Mononuclear cell (primary cell): ENCODE results near the gene LY6G5C. TPM values are rescaled to one million over a fixed set of nuclear protein-coding genes. Genes with fewer than 3 reads are reported as not detected.

Experiments used
- H3K27me3 ChIP-seq: 2 replicates; pipeline ENCODE4 v1.6.0; 2011; ENCODE audit warnings: low read length, control low read depth; ENCODE audit not compliant: insufficient read depth
- H3K4me1 ChIP-seq: 2 replicates; pipeline ENCODE4 v1.5.1; 2011; ENCODE audit warnings: mild to moderate bottlenecking, low read length, control low read depth; ENCODE audit not compliant: insufficient read depth
- H3K4me3 ChIP-seq: 2 replicates; pipeline ENCODE4 v1.5.1; 2011; ENCODE audit warnings: mild to moderate bottlenecking, low read length, moderate library complexity
- H3K9me3 ChIP-seq: 2 replicates; pipeline ENCODE4 v1.5.1; 2011; ENCODE audit warnings: low read depth, mild to moderate bottlenecking, control low read depth, low read length
- total RNA-seq: library from RNA; depleted of rRNA; stranded (reverse); fragments of >200 nt; gene quantifications from one replicate; pipeline ENCODE4 v1.2.3, GENCODE V29; 2012

LY6G5C gene
- total RNA-seq, 1 donor = 1.2 TPM

- Histone ChIP-seq H3K9me3 (no peaks in the 10 kb centered on the region), H3K27me3 (no peaks in the 10 kb centered on the region), H3K4me3 (no peak overlapping the region), H3K4me1 (peaks cover 83% of the 10 kb centered on the region)
These were observed 17.5 kb downstream of the LY6G5C start for GRCh38 chr6:31663126-31663960.

DNA sequence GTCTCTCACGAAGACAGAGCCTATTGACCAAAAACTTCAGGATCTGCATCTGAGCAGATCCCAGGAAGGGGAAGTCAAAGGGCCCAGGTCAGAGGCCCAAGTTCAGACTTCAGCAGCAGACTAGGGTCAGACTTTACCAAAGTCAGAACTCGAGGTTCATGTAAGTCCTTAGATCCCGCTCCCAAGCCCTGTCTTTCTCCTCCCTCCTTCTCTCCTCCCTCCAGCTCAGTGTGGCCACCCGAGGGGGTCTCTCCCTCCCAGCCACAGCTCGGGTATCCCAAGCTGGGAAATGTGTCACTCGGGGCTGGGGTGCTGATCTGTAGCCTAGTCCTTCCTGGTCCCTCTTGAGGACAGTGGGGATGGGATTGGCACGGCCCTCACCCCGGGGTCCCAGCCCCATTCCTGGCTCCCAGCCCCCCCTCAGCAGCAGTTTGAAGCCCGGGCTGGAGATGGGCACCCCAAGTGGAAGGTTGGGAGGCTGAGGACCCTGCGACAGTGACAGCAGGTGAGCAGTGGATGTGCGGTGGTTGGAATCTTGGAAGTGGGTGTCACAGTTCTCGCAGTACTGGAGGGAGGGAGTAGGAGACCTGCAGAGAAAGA lies 18.6 kb downstream of the LY6G5C start:
- no peak overlapping the region for H3K4me3 ChIP-seq
- no peaks in the 10 kb centered on the region for H3K27me3 ChIP-seq
- peaks cover 83% of the 10 kb centered on the region for H3K4me1 ChIP-seq
- H3K9me3 ChIP-seq = no peaks in the 10 kb centered on the region

GRCh38 chr6:31661262-31662123 lies 19.4 kb downstream of the LY6G5C start:
- peaks cover 77% of the 10 kb centered on the region for H3K4me1 ChIP-seq
- H3K9me3 ChIP-seq = no peaks in the 10 kb centered on the region
- H3K4me3 ChIP-seq = peak overlapping the region; percentile 86
- H3K27me3 ChIP-seq = no peaks in the 10 kb centered on the region

- Histone ChIP-seq H3K9me3 (no peaks in the 10 kb centered on the region), H3K4me3 (peak within 1 kb of the TSS; percentile 86), H3K27me3 (no peaks in the 10 kb centered on the region), H3K4me1 (peaks cover 72% of the 10 kb centered on the region)
These were observed 20.2 kb downstream of the LY6G5C start, which contains the start of gene C6orf47 for GRCh38 chr6:31660381-31661261. Gene C6orf47, minus strand, starts transcription at chr6:31660778. Its CDS starts 831 bp downstream, at chr6:31659947.

DNA sequence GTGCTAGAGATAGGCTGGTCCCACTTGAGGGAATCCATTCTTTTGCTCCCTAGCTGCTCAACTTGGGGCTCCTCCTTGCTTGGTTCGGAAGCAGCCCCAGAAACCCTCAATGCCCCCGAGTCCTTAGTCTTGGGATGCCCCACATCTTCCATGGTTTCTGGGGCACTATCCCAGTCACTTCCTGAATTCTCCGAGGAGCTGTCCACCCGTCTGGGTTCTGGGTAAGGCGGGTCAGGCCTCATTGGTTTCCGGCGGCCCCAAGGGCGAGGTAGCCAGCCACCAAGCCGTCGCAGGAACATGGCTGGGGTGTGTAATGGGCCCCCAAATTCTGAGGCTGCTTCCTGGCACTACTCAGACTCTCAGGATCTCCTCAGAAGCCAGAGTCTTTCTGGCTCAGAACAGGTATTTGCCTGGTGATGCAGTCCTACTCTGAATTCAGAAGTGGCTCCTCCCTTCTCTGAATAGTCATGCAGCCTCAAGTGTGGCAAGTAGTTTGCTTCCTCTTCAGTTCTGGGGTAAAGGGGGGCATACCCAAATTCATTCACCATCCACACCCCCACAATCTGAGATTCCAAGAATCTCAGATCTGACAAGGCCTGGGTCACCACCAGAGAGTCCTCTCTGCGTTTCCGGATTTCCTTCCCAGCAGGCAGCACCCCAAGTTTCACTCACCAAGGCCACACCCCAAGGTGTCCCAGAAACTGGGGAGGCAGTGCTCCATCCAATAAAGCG lies 21.1 kb downstream of the LY6G5C start:
- H3K27me3 ChIP-seq = no peaks in the 10 kb centered on the region
- peaks cover 72% of the 10 kb centered on the region for H3K4me1 ChIP-seq
- no peaks in the 10 kb centered on the region for H3K9me3 ChIP-seq
- H3K4me3 ChIP-seq = peak overlapping the region; percentile 86

DNA sequence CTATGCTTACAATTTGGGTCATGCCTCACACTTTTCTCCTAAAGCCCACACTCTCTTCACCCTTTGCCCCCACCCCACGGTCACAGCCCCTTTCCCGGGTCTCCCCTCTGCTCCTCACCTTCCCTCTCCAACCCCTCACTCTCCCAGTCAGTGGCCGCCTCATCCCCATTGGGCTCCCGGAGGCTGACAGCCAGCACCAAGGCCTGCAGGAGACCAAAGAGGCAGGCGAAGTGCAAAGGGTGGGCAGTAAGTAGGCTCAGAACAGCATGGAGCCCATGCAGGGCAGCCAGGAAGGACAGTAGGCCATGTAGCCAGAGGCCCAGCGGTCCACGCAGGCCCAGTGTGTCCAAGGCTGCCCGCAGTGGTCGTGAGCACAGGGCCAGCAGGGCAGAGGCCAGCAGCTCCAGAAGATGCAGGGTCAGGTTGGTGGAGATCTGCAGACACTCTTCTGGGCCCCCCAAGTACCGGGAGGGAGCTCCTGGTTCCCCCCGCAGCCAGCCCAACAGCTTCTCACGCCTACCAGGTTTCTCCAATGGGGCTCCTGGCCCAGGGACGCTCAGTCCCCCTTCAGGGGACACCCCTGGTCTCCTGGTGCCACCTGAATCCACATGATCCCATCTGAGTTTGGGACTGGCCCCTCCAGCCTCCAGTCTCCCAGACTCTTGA lies 21.8 kb downstream of the LY6G5C start:
- Histone ChIP-seq H3K27me3 (no peaks in the 10 kb centered on the region), H3K9me3 (no peaks in the 10 kb centered on the region), H3K4me3 (peak overlapping the region; percentile 86), H3K4me1 (peaks cover 68% of the 10 kb centered on the region)

DNA sequence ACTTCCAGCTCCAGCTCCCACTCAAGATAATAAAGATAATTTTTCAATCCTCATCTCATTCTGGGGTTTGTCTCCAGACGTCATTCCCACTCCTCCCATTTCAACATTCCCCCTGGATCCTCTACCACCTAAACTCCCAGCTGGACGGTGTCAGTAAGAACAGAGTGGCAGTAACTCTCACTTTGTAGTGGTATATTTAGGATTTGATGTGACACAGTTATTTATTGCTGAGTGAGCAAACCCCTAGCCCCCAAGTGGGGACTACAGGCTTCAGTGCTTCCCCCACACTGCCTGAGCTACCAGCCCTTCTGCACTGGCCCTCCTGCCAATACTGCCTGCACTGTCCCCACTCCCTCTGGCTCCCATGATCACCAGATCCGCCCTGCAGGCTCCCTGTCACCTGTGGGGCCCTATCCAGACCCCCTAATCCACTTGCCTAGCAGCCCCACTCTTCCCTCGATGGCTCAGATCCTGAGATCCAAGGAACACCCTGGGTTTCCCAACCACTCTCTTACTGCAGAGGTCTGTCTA lies 22.6 kb downstream of the LY6G5C start:
- no peaks in the 10 kb centered on the region for H3K9me3 ChIP-seq
- H3K4me3 ChIP-seq = no peak overlapping the region
- no peaks in the 10 kb centered on the region for H3K27me3 ChIP-seq
- peaks cover 67% of the 10 kb centered on the region for H3K4me1 ChIP-seq

DNA sequence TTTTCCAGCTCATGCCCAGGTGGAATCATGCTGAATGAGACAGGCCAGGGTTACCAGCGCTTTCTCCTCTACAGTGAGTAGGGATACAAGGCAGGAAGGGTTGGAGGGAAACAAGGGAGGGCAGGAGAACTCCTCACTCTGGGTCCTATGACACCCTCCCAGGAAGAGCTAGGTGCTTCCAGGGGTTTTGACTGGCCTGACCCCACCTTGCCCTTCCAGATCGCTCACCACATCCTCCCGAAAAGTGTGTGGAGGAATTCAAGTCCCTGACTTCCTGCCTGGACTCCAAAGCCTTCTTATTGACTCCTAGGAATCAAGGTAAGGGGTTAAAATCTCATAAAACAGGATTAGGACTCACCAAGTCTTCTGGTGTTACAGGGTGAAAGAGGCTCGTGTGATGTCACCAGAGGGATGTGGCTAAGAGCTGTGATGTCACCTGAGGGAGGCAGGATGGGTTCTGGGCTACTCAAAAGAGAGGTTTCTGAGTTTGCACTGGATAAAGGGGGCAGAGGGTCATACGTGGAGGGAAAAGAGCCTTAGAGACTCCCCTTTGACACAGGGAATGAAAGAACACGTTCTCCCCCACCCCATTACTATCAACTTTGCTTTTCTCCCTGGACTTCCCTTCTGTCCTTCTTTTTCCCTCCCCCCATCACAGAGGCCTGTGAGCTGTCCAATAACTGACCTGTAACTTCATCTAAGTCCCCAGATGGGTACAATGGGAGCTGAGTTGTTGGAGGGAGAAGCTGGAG lies 23.3 kb downstream of the LY6G5C start:
- no peak overlapping the region for H3K4me3 ChIP-seq
- H3K27me3 ChIP-seq = no peaks in the 10 kb centered on the region
- no peaks in the 10 kb centered on the region for H3K9me3 ChIP-seq
- peaks cover 63% of the 10 kb centered on the region for H3K4me1 ChIP-seq

DNA sequence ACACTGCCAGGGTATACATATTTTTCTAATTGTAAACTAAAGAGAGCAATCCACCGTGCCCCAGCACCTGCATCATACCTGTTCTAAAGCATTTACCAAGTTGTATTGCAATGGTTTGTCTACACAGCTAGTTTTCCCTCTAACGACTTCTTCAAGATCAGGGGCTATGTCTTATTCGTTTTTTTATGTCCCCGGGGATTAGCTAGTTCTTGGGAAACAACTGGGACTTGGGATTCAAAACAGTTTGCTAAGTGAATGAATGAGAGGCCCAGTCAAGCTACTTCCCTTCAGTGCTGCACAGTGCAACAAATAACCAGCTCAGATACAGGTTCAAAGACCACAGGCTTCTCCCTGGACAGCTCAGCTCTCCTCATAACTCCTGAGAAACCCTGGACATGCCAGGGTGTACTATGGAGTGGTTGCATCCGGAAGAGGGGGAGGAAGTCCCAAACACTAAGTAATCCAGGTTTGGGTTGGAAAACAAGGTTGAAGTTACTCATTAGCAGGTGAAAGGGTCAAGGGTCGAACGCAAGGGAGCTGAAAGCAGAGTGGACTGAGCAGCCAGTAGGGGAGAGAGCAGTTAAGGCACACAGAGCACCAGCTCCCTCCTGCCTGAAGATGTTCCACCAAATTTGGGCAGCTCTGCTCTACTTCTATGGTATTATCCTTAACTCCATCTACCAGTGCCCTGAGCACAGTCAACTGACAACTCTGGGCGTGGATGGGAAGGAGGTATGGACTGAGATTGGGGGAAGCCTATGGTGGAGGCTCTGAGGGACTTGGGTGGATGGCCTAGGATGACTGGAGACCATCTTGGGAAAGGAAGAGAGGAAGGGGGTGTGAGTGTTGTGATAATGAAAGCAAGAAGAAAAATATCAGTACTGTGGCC lies 25.3 kb downstream of the LY6G5C start, which contains the start of gene APOM:
Gene APOM, plus strand, starts transcription at position 546 of the 889 bp plus-strand sequence. Its CDS starts 73 bp downstream, at position 619.
- H3K4me3 ChIP-seq = no peak within 1 kb of the TSS
- H3K9me3 ChIP-seq = no peaks in the 10 kb centered on the region
- no peaks in the 10 kb centered on the region for H3K27me3 ChIP-seq
- peaks cover 56% of the 10 kb centered on the region for H3K4me1 ChIP-seq

DNA sequence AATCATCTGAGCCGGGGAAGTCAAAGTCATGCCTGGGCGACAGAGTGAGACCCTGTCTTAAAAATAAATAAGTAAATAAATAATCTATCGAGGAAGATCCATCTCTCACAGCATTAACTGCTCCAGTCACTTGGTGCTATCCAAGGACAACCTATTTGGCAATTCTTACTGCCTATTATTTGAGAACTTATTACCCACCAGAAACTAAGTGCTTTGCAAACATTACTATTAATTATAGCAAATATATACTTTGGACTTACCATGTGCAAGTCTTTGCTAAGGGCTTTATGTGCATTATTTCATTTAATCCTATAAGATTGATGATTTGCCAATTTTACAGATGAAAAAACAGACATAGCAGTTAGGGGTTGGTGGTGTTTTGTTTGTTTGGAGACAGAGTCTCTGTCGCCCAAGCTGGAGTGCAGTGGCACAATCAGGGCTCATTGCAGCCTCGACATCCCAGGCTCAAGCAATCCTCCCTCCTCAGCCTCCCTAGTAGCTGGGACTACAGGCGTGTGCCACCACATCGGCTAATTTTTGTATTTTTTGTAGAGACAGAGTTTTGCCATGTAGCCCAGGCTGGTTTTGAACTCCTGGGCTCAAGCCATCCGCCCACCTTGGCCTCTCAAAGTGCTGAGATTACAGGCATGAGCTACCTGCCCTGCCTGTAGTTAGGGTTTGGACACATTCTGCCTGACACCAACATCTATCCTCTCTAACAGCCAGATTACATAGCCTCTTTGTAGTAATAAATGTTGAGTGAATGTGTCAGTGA lies 26.1 kb downstream of the LY6G5C start:
- Histone ChIP-seq H3K27me3 (no peaks in the 10 kb centered on the region), H3K4me3 (no peak overlapping the region), H3K4me1 (peaks cover 52% of the 10 kb centered on the region), H3K9me3 (no peaks in the 10 kb centered on the region)

GRCh38 chr6:31652925-31653724 lies 27.7 kb downstream of the LY6G5C start:
- Histone ChIP-seq H3K4me1 (peaks cover 35% of the 10 kb centered on the region), H3K27me3 (no peaks in the 10 kb centered on the region), H3K9me3 (no peaks in the 10 kb centered on the region), H3K4me3 (peak overlapping the region; percentile 92)
